GM18907 (cell line): ENCODE data around the gene SCN4A.

Experiments
- ATAC-seq: cut with Tn5 transposase; IDR thresholded peaks from one replicate; pipeline ENCODE4 v1.9.1; 2021; ENCODE audit warnings: mild to moderate bottlenecking, moderate library complexity; ENCODE audit not compliant: unreplicated experiment

Gene SCN4A

GRCh38 chr17:64002658-64003525 is 30.2 kb upstream of the SCN4A start:
- no peak for ATAC-seq

GRCh38 chr17:64001763-64002529 is 29.2 kb upstream of the SCN4A start:
- no peak for ATAC-seq

- no peak for ATAC-seq
These were observed 28.4 kb upstream of the SCN4A start for GRCh38 chr17:64001091-64001579.

- no peak for ATAC-seq
These were observed 27.2 kb upstream of the SCN4A start for GRCh38 chr17:63999680-64000531.

GRCh38 chr17:63998721-63999679 is 26.3 kb upstream of the SCN4A start:
- ATAC-seq: no peak

- peak; percentile 59 for ATAC-seq
These were observed 25.5 kb upstream of the SCN4A start, which contains the start of gene PRR29 for GRCh38 chr17:63998050-63998720. TSS of gene PRR29 (plus strand) at chr17:63998351. CDS start at chr17:63998365, 14 bp downstream.

GRCh38 chr17:63997341-63998048 is 24.8 kb upstream of the SCN4A start:
- ATAC-seq: no peak

- ATAC-seq: no peak
These were observed 23.9 kb upstream of the SCN4A start for GRCh38 chr17:63996430-63997182.

- ATAC-seq: no peak
These were observed 22.9 kb upstream of the SCN4A start for GRCh38 chr17:63995626-63996025.

GRCh38 chr17:63993368-63993985 is 20.8 kb upstream of the SCN4A start:
- no peak for ATAC-seq

- no peak for ATAC-seq
These were observed 18.9 kb upstream of the SCN4A start for GRCh38 chr17:63991611-63992010.

GRCh38 chr17:63989622-63990345 is 17.1 kb upstream of the SCN4A start:
- no peak for ATAC-seq

- ATAC-seq: no peak
These were observed 16.3 kb upstream of the SCN4A start for GRCh38 chr17:63988741-63989621.

GRCh38 chr17:63988127-63988478 is 15.4 kb upstream of the SCN4A start:
- no peak for ATAC-seq

- ATAC-seq: no peak
These were observed 14.8 kb upstream of the SCN4A start for GRCh38 chr17:63987221-63988126.
